ENCODE data around the gene MAPK1. TPM values are rescaled to one million over a fixed set of nuclear protein-coding genes. Genes with fewer than 3 reads are reported as not detected.
"Not testable (repeated sequence)": the region's sequence is repeated elsewhere in the genome, so short reads cannot be mapped to it uniquely, and the experiment has no call there.

Gene MAPK1
- total and polyA plus RNA-seq, 4 donors, result 16.3 to 154 (median 54.3) TPM

GRCh38 chr22:21827628-21828267 is 39.7 kb downstream of the MAPK1 start:
- Histone ChIP-seq H3K27me3 (ENCODE audit: control insufficient read depth in 3 of 3, insufficient read depth in 3 of 3, low read length in 2 of 3) (no peaks in the 10 kb centered on the region), H3K4me1 (ENCODE audit: control insufficient read depth in 5 of 5, insufficient read depth in 5 of 5, low read length in 5 of 5) (peaks cover 0 to 13% (median 0%) of the 10 kb centered on the region in 5 donors), H3K4me3 (no peak overlapping the region), H3K9me3 (ENCODE audit: control insufficient read depth in 4 of 4, insufficient read depth in 3 of 4, low read length in 3 of 4) (no peaks in the 10 kb centered on the region), H3K9ac (ENCODE audit: insufficient read depth in 1 of 2, low read length in 2 of 2) (no peak overlapping the region), H3K36me3 (ENCODE audit: control insufficient read depth in 4 of 4, insufficient read depth in 4 of 4, low read length in 4 of 4) (peaks cover 0 to 3% (median 0%) of the 10 kb centered on the region in 4 donors), H3K27ac (ENCODE audit: low read depth in 1 of 2, low read length in 1 of 2) (no peak overlapping the region)
- TF ChIP-seq, protein P1, sequence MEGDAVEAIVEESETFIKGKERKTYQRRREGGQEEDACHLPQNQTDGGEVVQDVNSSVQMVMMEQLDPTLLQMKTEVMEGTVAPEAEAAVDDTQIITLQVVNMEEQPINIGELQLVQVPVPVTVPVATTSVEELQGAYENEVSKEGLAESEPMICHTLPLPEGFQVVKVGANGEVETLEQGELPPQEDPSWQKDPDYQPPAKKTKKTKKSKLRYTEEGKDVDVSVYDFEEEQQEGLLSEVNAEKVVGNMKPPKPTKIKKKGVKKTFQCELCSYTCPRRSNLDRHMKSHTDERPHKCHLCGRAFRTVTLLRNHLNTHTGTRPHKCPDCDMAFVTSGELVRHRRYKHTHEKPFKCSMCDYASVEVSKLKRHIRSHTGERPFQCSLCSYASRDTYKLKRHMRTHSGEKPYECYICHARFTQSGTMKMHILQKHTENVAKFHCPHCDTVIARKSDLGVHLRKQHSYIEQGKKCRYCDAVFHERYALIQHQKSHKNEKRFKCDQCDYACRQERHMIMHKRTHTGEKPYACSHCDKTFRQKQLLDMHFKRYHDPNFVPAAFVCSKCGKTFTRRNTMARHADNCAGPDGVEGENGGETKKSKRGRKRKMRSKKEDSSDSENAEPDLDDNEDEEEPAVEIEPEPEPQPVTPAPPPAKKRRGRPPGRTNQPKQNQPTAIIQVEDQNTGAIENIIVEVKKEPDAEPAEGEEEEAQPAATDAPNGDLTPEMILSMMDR (IDR thresholded peaks at IDR 0.05; ENCODE audit: control extremely low read depth, extremely low read depth), result no peak
- DNase-seq (no peak), ATAC-seq (ENCODE audit: insufficient read depth, low FRiP score) (no peak)
- WGBS, 2 donors, result 92 to 93% methylated on average over 3 of the region's 3 CpGs

- Histone ChIP-seq H3K36me3 (ENCODE audit: control insufficient read depth in 4 of 4, insufficient read depth in 4 of 4, low read length in 4 of 4) (no peaks in the 10 kb centered on the region), H3K9me3 (ENCODE audit: control insufficient read depth in 4 of 4, insufficient read depth in 3 of 4, low read length in 3 of 4) (no peaks in the 10 kb centered on the region), H3K27ac (ENCODE audit: low read depth in 1 of 2, low read length in 1 of 2) (no peak overlapping the region), H3K27me3 (ENCODE audit: control insufficient read depth in 3 of 3, insufficient read depth in 3 of 3, low read length in 2 of 3) (no peaks in the 10 kb centered on the region), H3K9ac (ENCODE audit: insufficient read depth in 1 of 2, low read length in 2 of 2) (no peak overlapping the region), H3K4me3 (no peak overlapping the region), H3K4me1 (ENCODE audit: control insufficient read depth in 5 of 5, insufficient read depth in 5 of 5, low read length in 5 of 5) (peaks cover 0 to 13% (median 0%) of the 10 kb centered on the region in 5 donors)
- DNase-seq (no peak), ATAC-seq (ENCODE audit: insufficient read depth, low FRiP score) (no peak)
- TF ChIP-seq, protein P1 (IDR thresholded peaks at IDR 0.05; ENCODE audit: control extremely low read depth, extremely low read depth), result no peak
- WGBS, 2 donors, result 96 to 97% methylated on average over 7 of the region's 7 CpGs
Measured at GRCh38 chr22:21826204-21826603, 41.2 kb downstream of the MAPK1 start.

GRCh38 chr22:21824962-21825361 is 42.5 kb downstream of the MAPK1 start:
- H3K36me3 ChIP-seq (ENCODE audit: control insufficient read depth in 4 of 4, insufficient read depth in 4 of 4, low read length in 4 of 4); H3K27ac ChIP-seq (ENCODE audit: low read depth in 1 of 2, low read length in 1 of 2); ATAC-seq (ENCODE audit: insufficient read depth, low FRiP score); H3K9me3 ChIP-seq (ENCODE audit: control insufficient read depth in 4 of 4, insufficient read depth in 3 of 4, low read length in 3 of 4); H3K4me3 ChIP-seq; H3K9ac ChIP-seq (ENCODE audit: insufficient read depth in 1 of 2, low read length in 2 of 2); DNase-seq; H3K27me3 ChIP-seq (ENCODE audit: control insufficient read depth in 3 of 3, insufficient read depth in 3 of 3, low read length in 2 of 3): not testable (repeated sequence)
- H3K4me1 ChIP-seq (ENCODE audit: control insufficient read depth in 5 of 5, insufficient read depth in 5 of 5, low read length in 5 of 5), result peaks cover 0 to 13% (median 0%) of the 10 kb centered on the region in 5 donors
- WGBS, 2 donors, result 93 to 95% methylated on average over 7 of the region's 7 CpGs

DNA sequence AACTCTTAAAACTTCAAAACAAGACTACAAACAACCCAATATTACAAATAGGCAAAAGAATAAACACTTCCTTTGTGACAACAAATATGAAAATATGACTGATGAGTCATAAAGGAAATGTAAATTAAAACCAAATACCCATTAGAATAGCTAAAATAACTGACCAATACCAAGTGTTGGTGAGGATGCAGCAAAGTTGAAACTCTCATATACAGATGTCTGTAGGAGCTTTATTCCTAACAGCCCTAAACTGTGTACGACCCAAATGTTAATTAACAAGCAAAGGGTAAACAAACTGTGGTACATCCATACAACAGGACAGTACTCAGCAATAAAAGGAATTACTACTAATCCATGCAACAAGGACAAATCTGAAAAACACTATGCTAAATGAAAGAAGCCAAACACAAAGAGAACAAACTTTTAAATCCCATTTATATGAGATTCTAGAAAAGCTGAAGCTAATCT is 43.0 kb downstream of the MAPK1 start:
- Histone ChIP-seq H3K4me1 (ENCODE audit: control insufficient read depth in 5 of 5, insufficient read depth in 5 of 5, low read length in 5 of 5) (peaks cover 0 to 14% (median 0%) of the 10 kb centered on the region in 5 donors), H3K9ac (ENCODE audit: insufficient read depth in 1 of 2, low read length in 2 of 2) (no peak overlapping the region), H3K4me3 (no peak overlapping the region), H3K27me3 (ENCODE audit: control insufficient read depth in 3 of 3, insufficient read depth in 3 of 3, low read length in 2 of 3) (no peaks in the 10 kb centered on the region), H3K36me3 (ENCODE audit: control insufficient read depth in 4 of 4, insufficient read depth in 4 of 4, low read length in 4 of 4) (no peaks in the 10 kb centered on the region), H3K27ac (ENCODE audit: low read depth in 1 of 2, low read length in 1 of 2) (no peak overlapping the region), H3K9me3 (ENCODE audit: control insufficient read depth in 4 of 4, insufficient read depth in 3 of 4, low read length in 3 of 4) (no peaks in the 10 kb centered on the region)
- TF ChIP-seq, protein P1 (IDR thresholded peaks at IDR 0.05; ENCODE audit: control extremely low read depth, extremely low read depth), result no peak
- ATAC-seq (ENCODE audit: insufficient read depth, low FRiP score) (no peak), DNase-seq (no peak)
- WGBS, 2 donors, result 86 to 93% methylated on average over 1 of the region's 1 CpG

Data from lung (tissue), 12 donors.